PC-3 (cell line): ENCODE measurements around the gene MDH1B. TPM values are rescaled to one million over a fixed set of nuclear protein-coding genes. Genes with fewer than 3 reads are reported as not detected.

ENCODE experiments used
- ATAC-seq: fragments of 200-7000 bp; cut with Tn5 transposase; 2 replicates; pipeline ENCODE4 v1.9.1; 2020; ENCODE audit warnings: mild to moderate bottlenecking, moderate library complexity
- BruUV-seq: library from RNA; stranded (reverse); fragments of 400-500 nt; replicated peaks from 2 replicates; lab custom pipeline; 2021; lab: Mats Ljungman, UMichigan
- CTCF ChIA-PET: fragments of 300-600 bp; sonication (Branson Sonifier 250); formaldehyde crosslinking; loops from one replicate; lab custom pipeline; 2022; ENCODE audit warnings: antibody characterized with exemption; lab: Charles Lee
- POLR2A ChIA-PET: fragments of 300-600 bp; sonication (Branson Sonifier 250); formaldehyde crosslinking; loops from one replicate; lab custom pipeline; 2022; ENCODE audit warnings: antibody characterized with exemption; ENCODE audit not compliant: unreplicated experiment; lab: Charles Lee
- DNase-seq: peaks from one replicate; pipeline ENCODE4 v3.0.0-alpha.2; 2015
- H2AFZ ChIP-seq: fragments of 300-600 bp; sonication (generic); 2 replicates; pipeline ENCODE4 v1.6.0; 2016; ENCODE audit warnings: antibody characterized with exemption, low read length
- H3F3A ChIP-seq: fragments of 300-600 bp; sonication (generic); one replicate; pipeline ENCODE4 v1.6.0; 2017; ENCODE audit warnings: antibody characterized with exemption, low read length, control low read depth, mild to moderate bottlenecking; ENCODE audit not compliant: unreplicated experiment
- H3K27ac ChIP-seq: fragments of 300-600 bp; sonication (generic); 2 replicates; pipeline ENCODE4 v1.5.1; 2016; ENCODE audit warnings: mild to moderate bottlenecking, low read length
- H3K27me3 ChIP-seq: fragments of 300-600 bp; sonication (generic); 2 replicates; pipeline ENCODE4 v1.6.1; 2016; ENCODE audit warnings: low read length, mixed read lengths
- H3K36me3 ChIP-seq: fragments of 300-600 bp; sonication (generic); 2 replicates; pipeline ENCODE4 v1.6.1; 2016; ENCODE audit warnings: low read depth, mixed run types, low read length, mixed read lengths
- H3K4me1 ChIP-seq: fragments of 300-600 bp; sonication (generic); 2 replicates; pipeline ENCODE4 v1.5.1; 2016; ENCODE audit warnings: low read length; ENCODE audit not compliant: insufficient read depth
- H3K4me2 ChIP-seq: fragments of 300-600 bp; sonication (generic); 2 replicates; pipeline ENCODE4 v1.6.0; 2016; ENCODE audit warnings: low read length
- H3K4me3 ChIP-seq: fragments of 300-600 bp; sonication (generic); 2 replicates; pipeline ENCODE4 v1.5.1; 2016; ENCODE audit warnings: mild to moderate bottlenecking, low read length, mixed read lengths
- H3K79me2 ChIP-seq: fragments of 300-600 bp; sonication (generic); 2 replicates; pipeline ENCODE4 v1.6.1; 2017; ENCODE audit warnings: low read length, mixed read lengths
- H3K9ac ChIP-seq: fragments of 300-600 bp; sonication (generic); 2 replicates; pipeline ENCODE4 v1.6.0; 2016; ENCODE audit warnings: mild to moderate bottlenecking, low read length
- H3K9me2 ChIP-seq: fragments of 300-600 bp; sonication (generic); replicated peaks from 2 replicates; pipeline ENCODE4 v1.6.1; 2016; ENCODE audit warnings: mixed run types, low read length, mixed read lengths
- H3K9me3 ChIP-seq: fragments of 300-600 bp; sonication (generic); 2 replicates; pipeline ENCODE4 v1.6.1; 2016; ENCODE audit warnings: low read length, mixed read lengths
- H4K20me1 ChIP-seq: fragments of 300-600 bp; sonication (generic); 2 replicates; pipeline ENCODE4 v1.6.1; 2016; ENCODE audit warnings: low read length, mixed read lengths
- EZH2 ChIP-seq: fragments of 300-600 bp; sonication (generic); IDR thresholded peaks from one replicate; pipeline ENCODE4 v1.6.1; 2017; ENCODE audit warnings: antibody characterized with exemption, mild to moderate bottlenecking, low read length; ENCODE audit not compliant: unreplicated experiment
- EZH2phosphoT487 ChIP-seq: fragments of 300-600 bp; sonication (generic); IDR thresholded peaks from 2 replicates; pipeline ENCODE4 v1.6.1; 2018; ENCODE audit warnings: mild to moderate bottlenecking, antibody characterized with exemption, low read length, borderline replicate concordance
- intact Hi-C: fragments of 100-400 bp; cut with micrococcal nuclease; formaldehyde crosslinking; loops from 2 replicates; pipeline ENCODE4 v1.9.0; 2023
- total RNA-seq: library from RNA; depleted of rRNA; stranded (reverse); fragments of >200 nt; gene quantifications from 2 replicates; pipeline ENCODE4 v1.2.3, GENCODE V29; 2014
- TF ChIP-seq, protein P1 (sequence below): fragments of 300-600 bp; sonication (generic); conservative IDR thresholded peaks from 2 replicates; pipeline ENCODE4 v1.5.1; 2017; ENCODE audit warnings: antibody characterized with exemption, low read depth, mild to moderate bottlenecking, low read length

MDH1B gene
- total RNA-seq, 1 experiment from 2014 or later, result 0.40 TPM

DNA sequence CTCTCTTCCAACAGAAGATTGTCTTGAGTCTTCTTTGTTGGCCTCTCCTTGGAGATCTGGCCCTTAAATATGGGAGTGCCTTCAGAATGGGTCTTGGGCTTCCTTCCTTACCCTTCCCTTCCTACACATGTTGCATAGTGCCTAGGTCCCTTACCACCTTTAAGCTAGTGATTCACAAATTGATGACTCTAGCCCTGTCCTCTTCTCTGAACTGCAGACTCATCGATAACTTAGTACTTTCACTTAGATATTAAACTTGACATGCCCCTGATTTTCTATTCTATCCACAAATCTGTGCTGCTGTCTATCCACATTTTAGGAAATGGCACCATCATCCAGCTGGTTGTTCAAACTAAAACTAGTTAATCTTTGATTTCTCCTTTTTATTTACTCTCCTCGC, 37.8 kb downstream of the MDH1B start:
- DNase-seq (no peak), ATAC-seq (no peak)
- TF ChIP-seq EZH2 (no peak), EZH2phosphoT487 (no peak)
- TF ChIP-seq, protein P1, sequence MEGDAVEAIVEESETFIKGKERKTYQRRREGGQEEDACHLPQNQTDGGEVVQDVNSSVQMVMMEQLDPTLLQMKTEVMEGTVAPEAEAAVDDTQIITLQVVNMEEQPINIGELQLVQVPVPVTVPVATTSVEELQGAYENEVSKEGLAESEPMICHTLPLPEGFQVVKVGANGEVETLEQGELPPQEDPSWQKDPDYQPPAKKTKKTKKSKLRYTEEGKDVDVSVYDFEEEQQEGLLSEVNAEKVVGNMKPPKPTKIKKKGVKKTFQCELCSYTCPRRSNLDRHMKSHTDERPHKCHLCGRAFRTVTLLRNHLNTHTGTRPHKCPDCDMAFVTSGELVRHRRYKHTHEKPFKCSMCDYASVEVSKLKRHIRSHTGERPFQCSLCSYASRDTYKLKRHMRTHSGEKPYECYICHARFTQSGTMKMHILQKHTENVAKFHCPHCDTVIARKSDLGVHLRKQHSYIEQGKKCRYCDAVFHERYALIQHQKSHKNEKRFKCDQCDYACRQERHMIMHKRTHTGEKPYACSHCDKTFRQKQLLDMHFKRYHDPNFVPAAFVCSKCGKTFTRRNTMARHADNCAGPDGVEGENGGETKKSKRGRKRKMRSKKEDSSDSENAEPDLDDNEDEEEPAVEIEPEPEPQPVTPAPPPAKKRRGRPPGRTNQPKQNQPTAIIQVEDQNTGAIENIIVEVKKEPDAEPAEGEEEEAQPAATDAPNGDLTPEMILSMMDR, result no peak
- Histone ChIP-seq H3K79me2 (no peaks in the 10 kb centered on the region), H3K9me3 (no peaks in the 10 kb centered on the region), H4K20me1 (no peaks in the 10 kb centered on the region), H3K27ac (no peak overlapping the region), H3K9ac (no peak overlapping the region), H3K27me3 (peaks cover 13% of the 10 kb centered on the region; the same call in 1 of the 2 replicates), H3K4me1 (peaks cover 7% of the 10 kb centered on the region), H2AFZ (no peak overlapping the region), H3K9me2 (no peaks in the 10 kb centered on the region), H3F3A (no peaks in the 10 kb centered on the region), H3K4me2 (no peak overlapping the region), H3K4me3 (no peak overlapping the region), H3K36me3 (no peaks in the 10 kb centered on the region)
- CTCF ChIA-PET, result no interaction called here
- POLR2A ChIA-PET, result no interaction called here
- intact Hi-C loops, result no loop called here
- no TSS peak for BruUV-seq

DNA sequence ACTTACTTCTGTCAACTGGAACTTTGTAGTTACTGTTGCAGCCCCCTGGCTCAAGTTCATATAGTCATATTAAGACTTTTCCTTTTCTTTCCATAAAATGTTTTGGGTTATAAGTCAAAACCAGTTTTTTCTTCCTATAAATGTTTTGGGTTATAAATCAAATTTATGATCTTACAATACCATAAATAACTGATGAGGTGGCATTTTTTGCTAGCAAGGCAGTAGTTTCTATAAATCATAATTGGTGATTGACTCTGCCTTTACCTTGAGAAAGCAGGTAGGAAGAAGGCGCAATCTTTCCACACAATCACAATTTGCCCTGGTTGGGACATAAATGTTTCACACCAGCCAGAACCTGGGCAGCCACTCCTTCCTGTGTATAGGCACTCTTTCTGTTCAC, 41.8 kb downstream of the MDH1B start:
- TF ChIP-seq, protein P1, result no peak
- TF ChIP-seq EZH2phosphoT487, result no peak
- no peak for TF ChIP-seq EZH2
- BruUV-seq, result no TSS peak
- Histone ChIP-seq H3K36me3 (no peaks in the 10 kb centered on the region), H3F3A (no peaks in the 10 kb centered on the region), H3K4me2 (no peak overlapping the region), H3K9me3 (no peaks in the 10 kb centered on the region), H2AFZ (no peak overlapping the region), H3K9me2 (no peaks in the 10 kb centered on the region), H3K4me1 (0 out of 2 replicates have a peak, but pooled peaks cover 2% of the 10 kb centered on the region), H3K27me3 (peaks cover 9% of the 10 kb centered on the region; the same call in 1 of the 2 replicates), H3K4me3 (no peak overlapping the region), H4K20me1 (no peaks in the 10 kb centered on the region), H3K27ac (no peak overlapping the region), H3K9ac (no peak overlapping the region), H3K79me2 (no peaks in the 10 kb centered on the region)
- no peak for DNase-seq
- intact Hi-C loops, result no loop called here
- ATAC-seq, result no peak
- ChIA-PET POLR2A (no interaction called here), CTCF (no interaction called here)

DNA sequence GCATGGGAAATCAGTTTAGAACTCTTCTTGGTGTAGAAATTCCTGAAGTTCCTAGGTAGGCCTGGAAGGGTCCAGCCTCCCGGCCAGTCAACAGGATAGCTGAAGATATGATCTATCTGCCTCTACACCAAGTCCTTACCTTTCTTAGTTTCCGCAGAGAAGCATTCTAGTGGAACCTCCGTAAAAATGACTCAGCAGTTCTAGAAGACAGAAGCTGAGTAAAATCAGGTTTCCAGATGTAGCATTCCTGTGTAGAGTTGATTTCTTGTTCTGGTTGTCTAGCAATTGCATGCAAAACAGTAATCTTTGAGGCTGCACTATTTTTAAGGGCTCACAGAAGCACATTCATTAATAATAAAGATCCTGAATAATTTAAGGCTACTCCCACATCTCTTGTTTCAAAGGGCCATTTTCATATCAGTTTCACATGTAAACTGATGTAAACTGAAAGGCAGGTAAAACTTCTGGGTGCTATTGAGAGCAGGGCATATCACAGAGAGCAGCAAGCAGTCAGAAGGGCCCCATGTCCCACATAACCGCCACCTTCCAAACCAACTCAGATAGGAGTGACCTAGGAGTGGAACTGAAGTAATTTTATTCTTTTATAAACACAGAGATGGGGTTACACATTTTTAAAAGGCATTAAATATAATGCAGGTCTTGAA, 43.7 kb downstream of the MDH1B start:
- Histone ChIP-seq H3K27ac (no peak overlapping the region), H3K9ac (no peak overlapping the region), H3K79me2 (no peaks in the 10 kb centered on the region), H3K9me2 (no peaks in the 10 kb centered on the region), H3K9me3 (no peaks in the 10 kb centered on the region), H3F3A (no peaks in the 10 kb centered on the region), H3K4me3 (no peak overlapping the region), H4K20me1 (no peaks in the 10 kb centered on the region), H3K4me1 (no peaks in the 10 kb centered on the region), H3K4me2 (no peak overlapping the region), H2AFZ (no peak overlapping the region), H3K27me3 (peaks cover 26% of the 10 kb centered on the region), H3K36me3 (no peaks in the 10 kb centered on the region)
- ChIA-PET CTCF (no interaction called here), POLR2A (no interaction called here)
- no peak for TF ChIP-seq EZH2phosphoT487
- TF ChIP-seq EZH2, result no peak
- TF ChIP-seq, protein P1, result no peak
- intact Hi-C loops, result no loop called here
- DNase-seq (no peak), ATAC-seq (no peak)
- BruUV-seq, result no TSS peak
